Esophagus squamous epithelium (tissue), 5 donors: ENCODE data around the gene SS18L1. TPM values are rescaled to one million over a fixed set of nuclear protein-coding genes. Genes with fewer than 3 reads are reported as not detected.

Source experiments
- DNase-seq: peaks from one replicate; lab custom pipeline; 2025; lab: John Stamatoyannopoulos, UW
- H3K27ac ChIP-seq, 4 donors: fragments of 200-600 bp; sonication (generic); one replicate each; pipeline ENCODE4 v1.5.1; 2016 to 2019; ENCODE audit warnings: mild to moderate bottlenecking in 1 of 4
- H3K27me3 ChIP-seq, 4 donors: fragments of 200-600 bp; sonication (generic); 1 replicate in 3 of 4; 2 replicates in 1 of 4; pipeline versions ENCODE4 v1.5.1 to v1.6.0; 2017 to 2021; ENCODE audit warnings: antibody characterized with exemption in 1 of 4
- H3K36me3 ChIP-seq, 3 donors: fragments of 200-600 bp; sonication (generic); one replicate each; pipeline ENCODE4 v1.5.1; 2016 to 2019
- H3K4me1 ChIP-seq, 3 donors: fragments of 200-600 bp; sonication (generic); one replicate each; pipeline ENCODE4 v1.5.1; 2017 to 2019
- H3K4me3 ChIP-seq, 4 donors: fragments of 200-600 bp; sonication (generic); 1 replicate in 3 of 4; 2 replicates in 1 of 4; pipeline ENCODE4 v1.5.1; 2016 to 2019; ENCODE audit warnings: mild to moderate bottlenecking in 2 of 4, moderate library complexity in 1 of 4
- H3K9me3 ChIP-seq, 3 donors: fragments of 200-600 bp; sonication (generic); one replicate each; pipeline ENCODE4 v1.5.1; 2016 to 2019
- CTCF ChIP-seq, 6 experiments: fragments of 450-650 bp in 4 of 6; fragments of 200-600 bp in 2 of 6; sonication (generic) in 2 of 6; IDR thresholded peaks; one replicate each; pipeline ENCODE4 v1.5.1; 2016 to 2019; ENCODE audit warnings: antibody characterized with exemption in 6 of 6, mild to moderate bottlenecking in 4 of 6, moderate library complexity in 4 of 6
- POLR2A ChIP-seq, 4 donors: fragments of 450-650 bp; IDR thresholded peaks; one replicate each; pipeline ENCODE4 v1.6.1; 2017; ENCODE audit warnings: antibody characterized with exemption in 4 of 4, mild to moderate bottlenecking in 4 of 4, moderate library complexity in 3 of 4
- WGBS, 2 donors: methylation state at CpG; one replicate each; pipeline ENCODE4 v1.1.5; 2018; 5-methylcytosine and 5-hydroxymethylcytosine counted together
- intact Hi-C: fragments of 100-400 bp; cut with DNase I; formaldehyde crosslinking; loops from one replicate; pipeline ENCODE4 v1.15.0; 2022
- total RNA-seq, 4 donors: library from RNA; depleted of rRNA; stranded (reverse); fragments of >200 nt; gene quantifications; one replicate each; pipeline ENCODE4 v1.1.0, GENCODE V29; 2016
- donor health status: DM: yes; HTN: yes; CAD: no.

Gene SS18L1
- total RNA-seq, 4 donors from 2014 or later: 7.8 to 24.5 (median 15.0) TPM

DNA sequence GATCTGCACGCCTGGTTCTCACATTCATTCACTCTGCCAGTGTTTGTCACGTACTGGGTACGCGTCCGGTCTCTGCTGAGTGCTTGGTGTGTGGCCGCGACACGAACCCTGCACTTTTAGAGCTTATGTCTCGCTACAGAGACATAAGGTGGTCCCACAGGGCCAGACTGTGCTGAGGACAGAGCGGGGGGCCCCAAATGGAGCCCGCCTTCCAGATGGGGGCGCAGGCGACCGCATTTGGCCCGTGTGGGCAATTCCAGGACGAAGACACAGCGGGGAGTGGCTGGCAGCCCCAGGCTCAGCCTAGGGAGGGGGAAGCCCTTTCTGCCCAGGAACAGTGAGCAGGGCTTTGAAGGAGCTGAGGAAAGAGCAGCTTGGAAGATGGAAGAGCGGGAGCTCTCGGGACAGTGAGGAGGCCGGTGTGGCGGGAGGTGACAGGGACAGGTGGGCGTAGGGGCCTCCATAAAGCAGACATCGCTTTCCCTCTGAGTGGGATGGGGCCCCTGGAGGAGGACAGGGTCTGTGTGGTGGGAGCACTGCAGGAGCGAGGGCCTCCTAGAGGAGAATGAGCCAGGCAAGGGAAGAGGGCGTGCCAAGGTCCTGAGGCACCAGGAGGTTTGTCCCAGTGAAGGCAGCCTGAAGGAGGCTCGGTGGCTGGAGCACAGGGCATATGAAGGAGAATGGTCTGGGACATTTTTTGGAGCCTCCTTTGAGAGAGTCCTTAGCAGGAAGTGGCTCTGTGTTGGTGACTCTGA is 31.5 kb downstream of the SS18L1 start:
- DNase-seq: no peak
- no peak overlapping the region for H3K27ac ChIP-seq
- no peaks in the 10 kb centered on the region for H3K27me3 ChIP-seq
- TF ChIP-seq POLR2A (IDR thresholded peaks at IDR 0.05) (no peak), CTCF (IDR thresholded peaks at IDR 0.05) (no peak)
- H3K9me3 ChIP-seq: no peaks in the 10 kb centered on the region
- no peak overlapping the region for H3K4me3 ChIP-seq
- intact Hi-C loops: no loop called here
- 86 to 96% methylated on average over 17 to 24 of the region's 26 CpGs for WGBS, 2 donors
- H3K36me3 ChIP-seq: peaks cover 2 to 77% (median 11%) of the 10 kb centered on the region in 3 donors
- no peaks in the 10 kb centered on the region for H3K4me1 ChIP-seq

DNA sequence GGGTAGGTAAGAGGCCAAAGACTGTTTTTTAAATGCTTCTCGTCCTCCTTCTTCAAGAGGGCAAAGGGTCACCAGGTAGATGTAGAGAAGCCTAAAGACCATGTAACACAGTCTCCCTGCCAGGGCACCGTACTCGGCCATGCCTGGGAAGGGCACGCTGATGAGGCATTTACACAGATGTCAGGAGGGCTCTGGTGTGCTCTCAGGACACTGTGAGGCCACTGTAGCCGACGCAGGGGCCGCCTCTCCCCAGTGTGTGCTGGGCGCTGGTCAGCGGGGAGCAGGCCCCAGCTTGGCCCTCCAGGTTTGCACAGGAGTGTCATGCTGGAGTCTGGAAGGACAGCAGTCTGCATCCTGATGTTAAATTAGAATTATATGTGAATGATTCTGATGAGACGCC is 32.1 kb downstream of the SS18L1 start:
- H3K4me3 ChIP-seq: no peak overlapping the region
- no peak for DNase-seq
- H3K36me3 ChIP-seq: peaks cover 2 to 77% (median 11%) of the 10 kb centered on the region in 3 donors
- H3K27ac ChIP-seq: no peak overlapping the region
- intact Hi-C loops: no loop called here
- H3K9me3 ChIP-seq: no peaks in the 10 kb centered on the region
- H3K27me3 ChIP-seq: no peaks in the 10 kb centered on the region
- WGBS, 2 donors: 88 to 89% methylated on average over 2 to 5 of the region's 10 CpGs
- no peaks in the 10 kb centered on the region for H3K4me1 ChIP-seq
- TF ChIP-seq POLR2A (IDR thresholded peaks at IDR 0.05) (no peak), CTCF (IDR thresholded peaks at IDR 0.05) (no peak)

- H3K36me3 ChIP-seq: peaks cover 2 to 79% (median 11%) of the 10 kb centered on the region in 3 donors
- WGBS, 2 donors: 84 to 87% methylated on average over 9 to 15 of the region's 15 CpGs
- no peak overlapping the region for H3K4me3 ChIP-seq
- H3K9me3 ChIP-seq: no peaks in the 10 kb centered on the region
- H3K27me3 ChIP-seq: no peaks in the 10 kb centered on the region
- TF ChIP-seq POLR2A (IDR thresholded peaks at IDR 0.05): no peak
- no peak for TF ChIP-seq CTCF (IDR thresholded peaks at IDR 0.05)
- intact Hi-C loops: no loop called here
- H3K4me1 ChIP-seq: peaks cover 0 to 5% (median 3%) of the 10 kb centered on the region in 3 donors
- DNase-seq: no peak
- H3K27ac ChIP-seq: no peak overlapping the region
These were observed 33.3 kb downstream of the SS18L1 start for GRCh38 chr20:62176866-62177265.

GRCh38 chr20:62177307-62177706 is 33.7 kb downstream of the SS18L1 start:
- Histone ChIP-seq H3K9me3 (no peaks in the 10 kb centered on the region), H3K36me3 (peaks cover 2 to 76% (median 11%) of the 10 kb centered on the region in 3 donors), H3K4me1 (peaks cover 0 to 9% (median 7%) of the 10 kb centered on the region in 3 donors), H3K27me3 (no peaks in the 10 kb centered on the region), H3K27ac (no peak overlapping the region), H3K4me3 (no peak overlapping the region)
- no peak for DNase-seq
- intact Hi-C loops: no loop called here
- WGBS, 2 donors: 87 to 93% methylated on average over 9 of the region's 9 CpGs
- no peak for TF ChIP-seq POLR2A (IDR thresholded peaks at IDR 0.05)
- TF ChIP-seq CTCF (IDR thresholded peaks at IDR 0.05): no peak

DNA sequence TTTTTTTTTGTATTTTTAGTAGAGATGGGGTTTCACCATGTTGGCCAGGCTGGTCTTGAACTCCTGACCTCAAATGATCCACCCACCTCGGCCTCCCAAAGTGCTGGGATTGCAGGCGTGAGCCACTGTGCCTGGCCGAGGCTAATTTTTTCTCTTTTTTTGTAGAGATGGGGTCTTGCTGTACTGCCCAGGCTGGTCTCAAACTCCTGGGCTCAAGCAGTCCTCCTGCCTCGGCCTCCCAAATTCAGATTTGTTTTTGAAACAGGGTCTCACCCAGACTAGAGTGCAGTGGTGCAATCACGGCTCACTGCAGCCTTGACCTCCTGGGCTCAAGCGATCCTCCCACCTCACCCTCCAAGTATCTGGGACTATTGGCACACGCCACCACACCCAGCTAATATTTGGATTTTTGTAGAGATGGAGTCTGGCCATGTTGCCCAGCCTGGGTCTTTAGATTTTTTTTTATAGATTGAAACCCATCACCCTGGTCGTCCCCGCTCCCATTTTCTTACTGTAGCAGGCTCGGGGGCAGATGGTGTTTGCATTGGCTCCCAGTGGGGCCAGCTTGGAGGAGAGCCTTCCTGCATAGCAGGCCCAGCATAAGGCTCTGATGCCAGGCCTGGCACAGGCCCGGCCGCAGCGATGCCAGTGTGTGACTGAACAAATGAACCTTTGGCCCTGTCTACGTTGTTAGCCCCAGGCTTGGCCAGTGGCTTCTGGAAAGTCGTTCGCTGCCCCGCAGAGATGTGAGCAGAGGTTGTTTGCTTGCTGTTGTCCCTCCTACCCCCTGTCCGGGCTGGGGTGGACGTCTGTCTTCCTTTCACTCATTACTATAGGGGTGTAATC is 35.0 kb downstream of the SS18L1 start:
- peaks cover 2 to 64% (median 11%) of the 10 kb centered on the region in 3 donors for H3K36me3 ChIP-seq
- no peaks in the 10 kb centered on the region for H3K9me3 ChIP-seq
- intact Hi-C loops: no loop called here
- H3K27ac ChIP-seq: no peak overlapping the region
- H3K4me1 ChIP-seq: peaks cover 2 to 16% (median 9%) of the 10 kb centered on the region in 3 donors
- no peaks in the 10 kb centered on the region for H3K27me3 ChIP-seq
- TF ChIP-seq CTCF (IDR thresholded peaks at IDR 0.05): no peak
- no peak for TF ChIP-seq POLR2A (IDR thresholded peaks at IDR 0.05)
- DNase-seq: no peak
- no peak overlapping the region for H3K4me3 ChIP-seq
- whole genome bisulfite sequencing, 2 donors: 92 to 99% methylated on average over 9 to 10 of the region's 19 CpGs
